Tibial artery (tissue), 4 donors: ENCODE measurements around the gene INAFM2.

Experiments
- DNase-seq, 2 donors: peaks; one replicate each; pipeline ENCODE4 v3.0.0-alpha.2; 2019
- H3K27ac ChIP-seq, 2 donors: fragments of 200-600 bp; sonication (generic) in 1 of 2; 1 replicate in 1 of 2; 2 replicates in 1 of 2; pipeline ENCODE4 v1.5.1; 2018 to 2019; ENCODE audit warnings: mild to moderate bottlenecking in 1 of 2
- H3K27me3 ChIP-seq, 2 donors: fragments of 200-600 bp; sonication (generic) in 1 of 2; one replicate each; pipeline versions ENCODE4 v1.5.1 to v1.6.0; 2016 to 2019
- H3K36me3 ChIP-seq, 3 donors: fragments of 200-600 bp; sonication (generic) in 2 of 3; one replicate each; pipeline ENCODE4 v1.5.1; 2016 to 2019; ENCODE audit warnings: mild to moderate bottlenecking in 2 of 3
- H3K4me1 ChIP-seq, 4 donors: fragments of 200-600 bp; sonication (generic) in 2 of 4; 1 replicate in 3 of 4; 2 replicates in 1 of 4; pipeline ENCODE4 v1.5.1; 2016 to 2019
- H3K4me3 ChIP-seq, 2 donors: fragments of 200-600 bp; sonication (generic) in 1 of 2; 1 replicate in 1 of 2; 2 replicates in 1 of 2; pipeline ENCODE4 v1.5.1; 2018 to 2019; ENCODE audit warnings: mild to moderate bottlenecking in 2 of 2
- H3K9me3 ChIP-seq, 3 donors: fragments of 200-600 bp; sonication (generic) in 1 of 3; one replicate each; pipeline ENCODE4 v1.5.1; 2016 to 2019
- CTCF ChIP-seq, 2 experiments: fragments of 200-600 bp in 1 of 2; fragments of 450-650 bp in 1 of 2; IDR thresholded peaks; one replicate each; pipeline ENCODE4 v1.5.1; 2017 to 2019; ENCODE audit warnings: antibody characterized with exemption in 2 of 2, mild to moderate bottlenecking in 1 of 2, moderate library complexity in 1 of 2
- intact Hi-C: fragments of 100-400 bp; cut with DNase I; formaldehyde crosslinking; loops from one replicate; pipeline ENCODE4 v1.15.0; 2023; ENCODE audit warnings: low total_unique reads

INAFM2 gene

GRCh38 chr15:40307421-40308211, 15.9 kb upstream of the INAFM2 start, which contains the start of gene PLCB2:
PLCB2 (minus strand) TSS chr15:40307935; CDS start chr15:40307672, 263 bp downstream.
- no peaks in the 10 kb centered on the region for H3K36me3 ChIP-seq
- no peak for DNase-seq
- H3K27me3 ChIP-seq = peaks cover 0 to 47% of the 10 kb centered on the region in 2 donors
- H3K4me3 ChIP-seq = peak within 1 kb of the TSS; percentile 22 to 38
- no peaks in the 10 kb centered on the region for H3K9me3 ChIP-seq
- no peak within 1 kb of the TSS for H3K27ac ChIP-seq
- TF ChIP-seq CTCF (IDR thresholded peaks at IDR 0.05) = no peak
- H3K4me1 ChIP-seq = no peaks in the 10 kb centered on the region
- intact Hi-C loops = no loop called here

- Histone ChIP-seq H3K27ac (no peak overlapping the region), H3K4me3 (no peak overlapping the region), H3K4me1 (peaks cover 0 to 11% (median 0%) of the 10 kb centered on the region in 4 donors), H3K36me3 (no peaks in the 10 kb centered on the region), H3K27me3 (peaks cover 0 to 43% of the 10 kb centered on the region in 2 donors), H3K9me3 (no peaks in the 10 kb centered on the region)
- DNase-seq = no peak
- no peak for TF ChIP-seq CTCF (IDR thresholded peaks at IDR 0.05)
- intact Hi-C loops = no loop called here
Measured at GRCh38 chr15:40309344-40309862, 14.1 kb upstream of the INAFM2 start.

- DNase-seq = no peak
- no peak overlapping the region for H3K27ac ChIP-seq
- no peaks in the 10 kb centered on the region for H3K9me3 ChIP-seq
- peak; percentile 31 to 32 for TF ChIP-seq CTCF (IDR thresholded peaks at IDR 0.05)
- H3K27me3 ChIP-seq = peaks cover 0 to 46% of the 10 kb centered on the region in 2 donors
- peaks cover 0 to 11% (median 0%) of the 10 kb centered on the region in 4 donors for H3K4me1 ChIP-seq
- no peaks in the 10 kb centered on the region for H3K36me3 ChIP-seq
- intact Hi-C loops = no loop called here
- no peak overlapping the region for H3K4me3 ChIP-seq
Measured at GRCh38 chr15:40310001-40310959, 13.2 kb upstream of the INAFM2 start.

GRCh38 chr15:40310993-40311392, 12.5 kb upstream of the INAFM2 start:
- H3K27me3 ChIP-seq = peaks cover 0 to 47% of the 10 kb centered on the region in 2 donors
- no peak for DNase-seq
- peaks cover 0 to 11% (median 0%) of the 10 kb centered on the region in 4 donors for H3K4me1 ChIP-seq
- no peaks in the 10 kb centered on the region for H3K9me3 ChIP-seq
- H3K27ac ChIP-seq = no peak overlapping the region
- no peaks in the 10 kb centered on the region for H3K36me3 ChIP-seq
- no peak for TF ChIP-seq CTCF (IDR thresholded peaks at IDR 0.05)
- intact Hi-C loops = no loop called here
- H3K4me3 ChIP-seq = no peak overlapping the region

GRCh38 chr15:40312370-40313158, 10.9 kb upstream of the INAFM2 start:
- H3K27ac ChIP-seq = no peak overlapping the region
- intact Hi-C loops = no loop called here
- no peak for TF ChIP-seq CTCF (IDR thresholded peaks at IDR 0.05)
- peaks cover 0 to 11% (median 0%) of the 10 kb centered on the region in 4 donors for H3K4me1 ChIP-seq
- H3K9me3 ChIP-seq = no peaks in the 10 kb centered on the region
- DNase-seq = no peak
- H3K4me3 ChIP-seq = no peak overlapping the region
- no peaks in the 10 kb centered on the region for H3K36me3 ChIP-seq
- peaks cover 0 to 47% of the 10 kb centered on the region in 2 donors for H3K27me3 ChIP-seq
